CD4-positive, alpha-beta T cell treated with Interleukin-4 for 4 hours (primary cell): ENCODE measurements around the gene IPCEF1.

Experiments used
- DNase-seq: peaks from one replicate; pipeline ENCODE4 v3.0.0-alpha.2; 2020

Gene IPCEF1

GRCh38 chr6:154289818-154290508 lies 66.6 kb downstream of the IPCEF1 start:
- no peak for DNase-seq

DNA sequence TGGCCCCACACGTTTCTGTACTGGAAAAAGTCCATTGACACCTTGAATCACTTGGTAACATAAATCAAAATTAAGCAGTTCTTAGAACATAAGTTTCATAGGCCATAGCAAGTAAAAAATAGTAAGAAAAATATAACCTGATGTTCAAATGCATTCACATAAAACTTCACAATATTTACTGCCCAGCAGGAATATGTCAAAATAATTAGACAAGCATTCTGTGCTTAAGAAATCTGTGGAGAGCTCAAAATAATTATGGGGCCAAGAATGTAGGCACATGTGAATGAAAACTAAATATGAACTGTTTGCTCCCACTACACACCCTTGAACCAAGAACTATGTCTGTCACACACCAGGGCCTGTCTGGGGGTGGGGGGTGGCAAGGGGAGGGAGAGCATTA lies 70.8 kb downstream of the IPCEF1 start:
- no peak for DNase-seq

DNA sequence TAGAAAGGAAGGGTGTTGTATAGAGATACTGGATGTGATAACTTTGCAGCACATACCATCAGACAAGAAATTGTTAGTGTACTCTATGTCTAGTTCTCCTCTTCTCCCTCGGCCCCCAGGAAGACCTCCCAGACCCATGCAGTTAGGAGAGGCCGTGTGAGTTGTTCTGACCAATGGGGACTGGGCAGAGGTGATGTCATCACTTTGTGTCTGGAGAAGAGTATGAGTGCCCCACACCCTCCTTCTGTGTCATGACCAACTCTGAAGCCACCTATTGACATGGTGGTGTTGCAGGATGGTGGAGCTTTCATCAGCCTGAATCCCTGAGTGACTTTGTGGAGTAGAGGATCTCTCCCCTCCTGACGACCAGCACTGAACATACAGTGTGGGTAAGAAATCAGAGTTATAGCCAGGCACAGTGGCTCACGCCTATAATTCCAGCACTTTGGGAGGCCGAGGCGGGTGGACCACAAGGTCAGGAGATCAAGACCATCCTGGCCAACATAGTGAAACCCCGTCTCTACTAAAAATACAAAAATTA lies 72.2 kb downstream of the IPCEF1 start:
- DNase-seq, result no peak

DNA sequence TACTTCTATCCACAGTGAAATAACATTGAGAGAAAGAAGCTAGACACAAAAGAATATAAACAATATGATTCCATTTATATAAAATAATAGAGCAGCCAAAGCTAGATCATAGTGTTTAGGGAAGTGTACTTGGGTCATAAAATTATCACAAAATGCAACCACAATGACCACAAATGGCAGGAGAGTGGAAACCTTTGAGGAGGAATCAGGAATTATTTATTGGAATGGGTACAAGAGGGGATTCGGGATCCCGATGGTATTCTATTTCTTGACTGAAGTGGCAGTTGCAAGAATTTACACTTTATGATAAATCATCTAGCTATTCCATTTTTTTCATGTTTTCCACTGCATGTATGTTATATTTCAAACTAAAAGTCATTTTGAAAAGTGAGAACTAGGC lies 76.1 kb downstream of the IPCEF1 start:
- DNase-seq, result no peak

DNA sequence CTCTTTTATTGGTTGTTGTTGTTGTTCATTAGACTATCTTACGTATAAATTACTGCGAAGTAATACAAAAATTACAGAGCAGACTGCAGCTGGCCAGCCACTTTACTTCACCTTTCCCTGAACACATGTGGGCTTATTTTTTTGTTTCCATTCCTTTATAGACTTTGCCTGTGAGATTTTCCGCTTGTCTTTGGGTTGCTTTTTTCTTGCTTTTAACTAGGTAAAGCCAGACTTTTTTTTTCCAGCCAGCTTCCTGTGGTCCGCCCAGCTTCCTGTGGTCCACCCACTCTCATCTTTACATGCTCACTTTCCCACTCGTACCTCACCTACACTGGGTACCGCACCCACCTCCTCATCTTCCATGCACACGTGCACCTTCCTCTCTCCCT lies 79.0 kb downstream of the IPCEF1 start:
- DNase-seq, result peak; percentile 10

GRCh38 chr6:154276810-154277628 lies 79.6 kb downstream of the IPCEF1 start:
- peak; percentile 71 for DNase-seq

DNA sequence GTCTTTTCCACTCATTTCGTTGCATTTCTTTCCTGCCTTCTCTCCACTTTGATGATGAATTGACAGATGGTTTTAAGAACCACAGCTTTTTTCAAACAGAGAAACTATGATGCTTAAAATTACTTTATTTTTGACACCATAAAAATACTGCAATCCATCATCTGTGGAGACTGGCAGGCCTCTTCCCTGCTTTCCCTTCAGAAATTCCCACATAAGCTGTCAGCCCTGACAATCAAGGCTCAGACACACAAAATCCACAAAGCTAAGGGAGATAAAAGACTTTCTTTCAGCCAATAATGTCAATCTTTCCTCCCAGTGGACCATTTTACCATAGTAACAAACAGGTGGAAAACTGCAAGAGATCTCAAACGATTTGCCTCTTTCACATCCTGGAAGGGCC lies 82.4 kb downstream of the IPCEF1 start:
- DNase-seq, result no peak

DNA sequence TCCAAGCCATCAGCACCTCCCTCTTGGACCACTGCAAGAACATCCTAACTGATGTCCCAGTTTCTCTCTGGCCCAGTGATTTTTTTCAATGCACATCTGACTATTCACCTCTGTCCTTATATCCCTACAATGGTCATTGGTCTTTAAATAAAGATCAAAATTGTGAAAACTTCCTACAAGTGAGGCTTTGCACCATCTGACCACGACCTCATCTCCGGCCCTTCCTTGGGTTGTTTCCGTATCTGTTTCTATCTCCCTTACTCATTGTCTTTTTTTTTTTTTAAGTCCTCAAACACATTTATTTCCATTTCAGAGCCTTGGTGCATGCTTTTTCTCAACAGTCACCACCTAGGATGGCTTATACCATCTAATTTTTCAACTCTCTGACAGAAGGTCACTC lies 88.1 kb downstream of the IPCEF1 start:
- DNase-seq, result no peak

DNA sequence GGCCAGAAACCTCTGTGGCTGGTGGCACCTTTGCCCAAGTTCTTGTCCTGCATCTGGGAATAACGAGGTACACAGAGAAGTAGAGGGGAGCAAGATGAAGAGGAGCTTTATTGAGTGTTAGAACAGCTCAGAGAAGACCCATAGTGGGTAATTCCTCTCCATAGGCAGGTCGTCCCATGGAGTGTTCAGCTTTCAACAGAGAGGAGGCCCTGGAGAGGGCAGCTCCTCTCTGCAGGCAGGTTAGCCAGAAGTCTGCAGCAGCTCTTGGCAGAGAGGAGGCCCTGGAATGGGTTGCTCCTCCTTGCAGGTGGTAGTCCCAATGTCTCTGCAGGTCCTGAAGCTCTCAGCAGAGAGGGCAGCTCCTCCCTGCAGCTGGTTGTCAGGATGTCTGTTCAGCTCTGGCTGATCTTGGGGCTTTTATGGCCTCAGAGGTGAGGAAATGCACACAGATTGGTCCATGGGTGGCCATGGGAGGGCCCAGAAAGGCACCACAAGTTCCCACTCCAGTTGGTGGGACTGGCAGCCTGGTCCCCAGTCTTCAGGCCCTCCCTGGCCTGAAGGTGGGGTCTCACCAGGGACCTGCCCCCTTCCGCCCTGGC lies 89.0 kb downstream of the IPCEF1 start:
- no peak for DNase-seq

DNA sequence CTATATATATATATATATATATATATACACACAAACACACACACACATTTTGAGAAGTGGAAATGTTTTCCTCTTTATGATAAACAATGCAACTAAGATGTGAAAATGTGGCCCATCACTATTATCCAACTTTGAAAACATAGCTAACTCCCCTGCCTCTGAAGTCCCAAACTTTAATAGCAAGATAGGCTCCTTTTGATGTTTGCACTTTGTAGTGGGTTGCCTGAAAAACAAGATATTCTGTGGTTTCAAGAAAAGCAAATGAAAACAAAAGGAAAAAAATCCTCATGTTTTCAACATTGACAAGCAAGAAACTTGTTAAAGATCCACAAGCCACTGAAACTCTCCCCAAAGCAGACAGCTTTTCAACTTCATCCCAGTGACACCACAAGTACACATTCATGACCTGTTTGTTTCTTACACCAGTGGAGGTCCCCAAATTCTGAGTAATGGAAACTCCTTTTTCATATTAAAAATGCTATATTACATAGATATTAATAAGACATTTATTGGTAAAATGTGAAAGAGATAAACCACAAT lies 90.0 kb downstream of the IPCEF1 start:
- DNase-seq, result no peak

DNA sequence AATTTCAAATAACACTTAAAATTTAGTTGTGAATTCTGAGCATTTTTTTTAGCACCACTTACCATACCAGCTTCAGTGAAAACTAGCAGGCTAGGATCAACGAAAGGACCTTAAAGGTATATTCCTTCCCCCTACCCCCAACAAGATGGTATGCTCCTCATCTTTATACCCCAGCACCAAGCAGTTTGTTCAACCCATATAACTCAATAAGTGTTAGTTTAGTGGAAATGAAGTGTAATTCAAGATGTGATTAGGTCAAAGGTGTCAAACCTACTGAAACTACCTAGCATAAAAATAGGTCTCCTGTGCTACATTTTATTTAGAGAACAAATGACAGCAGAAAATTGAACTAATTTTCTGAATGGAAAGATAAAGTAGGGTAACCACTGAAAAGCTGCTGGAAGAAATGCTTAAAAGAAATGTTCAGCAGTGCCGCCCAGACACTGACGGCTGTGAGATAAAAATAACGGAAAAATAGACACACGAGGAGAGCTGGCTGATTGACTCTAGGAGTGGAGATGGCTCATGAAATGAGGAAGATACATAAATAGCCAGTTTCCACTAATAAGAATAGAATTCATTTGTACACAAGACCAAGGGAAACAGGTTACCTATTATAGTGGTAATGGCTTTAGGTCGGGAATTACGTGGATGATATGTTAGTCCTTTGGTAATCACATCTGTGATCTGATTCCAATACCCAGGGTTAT lies 94.8 kb downstream of the IPCEF1 start:
- no peak for DNase-seq

GRCh38 chr6:154258064-154258757 lies 98.4 kb downstream of the IPCEF1 start:
- no peak for DNase-seq

DNA sequence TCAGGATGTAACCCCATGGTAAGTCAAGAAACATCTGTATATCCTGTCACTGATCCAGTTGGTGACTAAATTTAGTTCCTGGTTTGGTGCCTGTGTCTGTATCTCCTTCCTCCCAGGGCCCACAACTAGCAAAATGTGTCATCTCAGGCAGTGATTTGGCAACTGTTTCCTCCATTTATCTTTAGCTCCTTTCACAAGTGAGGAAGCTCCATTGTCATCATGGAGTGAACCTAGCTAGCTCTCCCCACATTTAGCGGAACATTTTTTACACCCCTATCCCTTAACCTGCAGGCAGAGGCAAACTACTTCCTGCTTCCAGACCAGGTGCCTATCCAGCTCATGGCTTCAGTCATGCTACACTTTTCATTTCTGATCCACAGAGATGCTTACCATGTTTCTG lies 99.5 kb downstream of the IPCEF1 start:
- no peak for DNase-seq

GRCh38 chr6:154252678-154253077 lies 103.9 kb downstream of the IPCEF1 start:
- DNase-seq, result no peak

DNA sequence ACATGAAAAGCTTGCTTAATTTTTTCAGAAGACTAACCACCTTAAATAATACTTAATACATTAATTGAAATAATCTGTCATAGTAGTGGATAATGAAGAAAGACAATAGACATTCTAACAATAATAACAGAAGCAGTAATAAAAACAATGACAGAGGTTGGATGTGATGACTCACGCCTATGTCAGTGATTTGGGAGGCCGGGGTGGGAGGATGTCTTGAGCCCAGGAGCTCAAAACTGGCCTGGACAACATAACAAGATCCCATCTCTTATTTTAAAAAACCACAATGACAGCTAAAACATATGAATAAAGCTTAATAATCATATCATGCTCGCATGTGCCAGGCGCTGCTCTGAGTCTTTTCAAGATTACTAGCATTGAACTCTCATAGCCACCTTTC lies 105.5 kb downstream of the IPCEF1 start:
- no peak for DNase-seq

DNA sequence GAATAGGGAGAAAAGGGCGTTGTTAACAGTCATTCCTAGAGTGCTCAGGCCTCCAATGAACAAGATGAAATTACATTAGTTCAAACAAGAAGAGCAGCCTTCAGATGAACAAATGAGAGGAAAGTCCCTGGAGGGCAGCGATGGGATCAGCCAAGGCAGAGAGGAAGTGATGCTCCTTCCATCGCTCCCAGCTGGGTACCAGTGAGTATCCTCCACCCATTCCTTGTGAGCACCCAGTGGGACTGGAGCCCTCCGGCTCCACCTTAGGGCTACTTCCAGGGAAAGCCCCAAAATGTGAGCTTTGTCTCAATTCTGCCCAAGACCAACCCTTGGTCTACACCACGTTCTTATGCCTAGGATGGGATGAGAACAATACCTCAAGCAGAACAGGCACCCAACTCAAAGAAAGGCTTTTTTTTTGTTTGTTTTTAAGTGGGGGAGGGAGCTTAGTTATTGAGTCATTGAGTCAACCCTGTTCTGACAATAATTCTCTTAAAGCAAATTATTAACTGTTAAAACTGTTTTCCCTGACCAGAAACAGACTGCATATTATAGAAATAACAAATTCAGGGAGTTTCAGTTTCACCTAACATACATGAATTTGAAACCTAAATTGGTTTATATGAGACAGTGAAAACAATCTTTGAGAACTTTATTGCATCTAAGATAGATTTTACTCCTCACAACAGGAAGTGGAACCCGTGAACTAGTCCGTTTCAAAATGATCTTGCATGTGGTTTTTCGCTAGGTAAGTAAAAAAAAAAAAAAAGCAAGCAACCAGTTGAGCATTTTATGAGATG lies 106.9 kb downstream of the IPCEF1 start:
- DNase-seq, result peak; percentile 77

GRCh38 chr6:154247119-154247861 lies 109.3 kb downstream of the IPCEF1 start:
- DNase-seq, result peak; percentile 62

DNA sequence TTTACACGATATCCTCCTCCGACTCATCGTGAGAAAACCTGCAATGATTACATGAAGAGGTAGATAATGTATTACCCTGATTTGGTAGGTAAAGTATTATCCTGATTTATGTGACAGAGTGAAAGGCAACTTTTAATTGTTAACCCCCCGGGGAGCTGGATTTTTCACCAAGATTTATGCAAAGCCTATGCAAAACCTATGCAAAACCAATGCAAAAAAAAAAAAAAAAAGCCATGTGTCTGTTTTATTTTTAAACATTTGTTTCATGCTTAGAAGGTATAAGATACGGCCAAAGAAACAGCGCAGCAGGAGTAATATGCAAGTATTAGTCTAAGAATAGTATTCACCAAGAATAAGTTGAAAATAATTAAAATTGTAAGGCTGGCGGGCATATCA lies 109.9 kb downstream of the IPCEF1 start:
- DNase-seq, result no peak

DNA sequence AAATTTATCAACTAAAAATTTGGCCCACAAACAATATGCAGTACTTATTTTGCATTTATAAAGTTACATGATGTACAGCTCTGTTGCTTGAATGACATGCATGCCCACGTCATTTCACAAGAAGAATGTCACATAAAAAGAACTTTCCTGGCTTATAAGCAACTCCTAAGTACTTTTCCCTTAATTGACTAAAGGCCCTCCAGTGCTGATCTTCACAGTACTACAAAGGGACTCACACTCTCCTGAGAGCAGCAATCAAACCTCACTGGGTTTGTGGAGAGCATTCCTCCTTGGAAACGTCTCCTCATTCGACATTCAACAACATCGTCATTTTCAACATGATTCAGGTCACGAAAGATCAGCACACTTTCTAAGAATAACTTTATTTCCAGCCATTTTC lies 111.1 kb downstream of the IPCEF1 start:
- no peak for DNase-seq
